Measurements from ENCODE around the gene PLA2G2C.

- no peak for TF ChIP-seq CTCF (IDR thresholded peaks at IDR 0.05; ENCODE audit: borderline replicate concordance, extremely low read depth, low read length, poor library complexity, severe bottlenecking)
- TF ChIP-seq EZH2 (IDR thresholded peaks at IDR 0.05; ENCODE audit: borderline replicate concordance, low read depth, low read length, severe bottlenecking): no peak
Observed at GRCh38 chr1:20164694-20165202, 21.6 kb downstream of the PLA2G2C start.
